ENCODE measurements around the gene SMIM43. TPM values are rescaled to one million over a fixed set of nuclear protein-coding genes. Genes with fewer than 3 reads are reported as not detected.

SMIM43 gene
- total and polyA plus RNA-seq, 9 of the 15 experiments (the other 6 are each of a cell fraction or from before 2014, with no cell fraction given) = not detected

DNA sequence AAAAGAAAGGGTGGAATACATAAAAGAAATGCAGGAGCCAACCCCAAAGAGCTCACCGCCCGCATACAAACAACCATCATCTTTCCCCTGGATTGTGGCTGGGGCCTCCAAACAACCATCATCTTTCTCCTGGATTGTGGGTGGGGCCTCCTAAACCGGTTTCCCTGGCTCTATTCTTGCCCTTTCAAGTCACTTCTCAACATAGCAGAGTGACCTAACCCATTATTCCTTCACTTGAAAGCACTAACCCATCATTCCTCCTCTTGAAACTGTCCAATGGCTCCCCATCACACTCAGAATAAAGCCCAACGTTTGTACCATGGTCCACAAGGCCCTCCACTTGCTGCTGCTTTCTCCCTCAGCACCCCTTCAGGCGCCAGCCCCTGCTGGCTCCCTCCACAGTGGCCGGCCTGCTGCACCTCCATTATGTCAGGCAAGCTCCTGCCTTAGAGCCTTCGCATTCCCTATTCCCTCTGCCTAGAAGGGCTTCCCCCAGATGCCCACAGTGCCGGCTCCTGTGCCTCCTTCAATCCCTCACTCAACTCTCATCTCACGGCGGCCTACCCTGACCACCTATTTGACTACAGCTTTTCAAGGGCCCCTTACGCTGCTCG is 24.1 kb downstream of the SMIM43 start (continued):
- TF ChIP-seq, protein P1, sequence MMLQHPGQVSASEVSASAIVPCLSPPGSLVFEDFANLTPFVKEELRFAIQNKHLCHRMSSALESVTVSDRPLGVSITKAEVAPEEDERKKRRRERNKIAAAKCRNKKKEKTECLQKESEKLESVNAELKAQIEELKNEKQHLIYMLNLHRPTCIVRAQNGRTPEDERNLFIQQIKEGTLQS (IDR thresholded peaks at IDR 0.05) = no peak
- TF ChIP-seq, protein P1 (CRISPR knock-in tag; conservative IDR thresholded peaks at IDR 0.05) = no peak
- no peak for TF ChIP-seq NR2F6 (CRISPR knock-in tag; IDR thresholded peaks at IDR 0.05)

GRCh38 chr4:121739575-121739974 is 25.4 kb downstream of the SMIM43 start:
- Histone ChIP-seq H3K9me1 (ENCODE audit: control insufficient read depth, insufficient read depth, low read length) (no peaks in the 10 kb centered on the region), H3K9ac (ENCODE audit: insufficient read depth in 1 of 2, low read depth in 2 of 2, low read length in 2 of 2) (no peak overlapping the region), H3K27me3 (ENCODE audit: control insufficient read depth in 2 of 2, insufficient read depth in 2 of 2, low read length in 2 of 2) (peaks cover 0 to 12% of the 10 kb centered on the region in 2 experiments; a peak in 4 of 5 replicates), H3K4me2 (ENCODE audit: insufficient read depth, low read length) (no peak overlapping the region), H3K9me3 (replicated peaks; ENCODE audit: control insufficient read depth, insufficient read depth, low read depth, low read length) (no peaks in the 10 kb centered on the region), H3K36me3 (ENCODE audit: control insufficient read depth, insufficient read depth, low read length) (no peaks in the 10 kb centered on the region), H4K20me1 (replicated peaks; ENCODE audit: control insufficient read depth, insufficient read depth, low read length) (no peaks in the 10 kb centered on the region), H3K4me3 (no peak overlapping the region), H3K79me2 (ENCODE audit: control insufficient read depth, insufficient read depth, low read length) (no peaks in the 10 kb centered on the region), H3K4me1 (replicated peaks in 1 of 2; ENCODE audit: control insufficient read depth in 2 of 2, insufficient read depth in 2 of 2, low read length in 2 of 2) (no peaks in the 10 kb centered on the region), H2AFZ (ENCODE audit: low read depth, low read length) (no peak overlapping the region), H3K27ac (ENCODE audit: extremely low read depth, low read depth, low read length) (no peak overlapping the region)
- no peak for DNase-seq (ENCODE audit: extremely low read depth in 1 of 4, low spot score in 3 of 4)
- in situ Hi-C loops (cut with MboI) = loop anchor here (5.0 to 10.0 kb wide), 2 partner anchors 255 to 367 kb away; no protein-coding TSS in a partner anchor
- BruUV-seq (replicated peaks) = no TSS peak
- FAIRE-seq = no peak
- ChIA-PET CTCF (ENCODE audit: low intra/inter-chr PET ratio) (no interaction called here), POLR2A (interaction anchor here (1.0 kb wide), 1 partner anchor 62 kb away, joined by 3 read pairs; the partner anchor contains the start of gene EXOSC9)
- intact Hi-C loops (cut with micrococcal nuclease) = loop anchor here (5.0 to 10.0 kb wide), 2 partner anchors 547 to 1585 kb away; no protein-coding TSS in a partner anchor
- WGBS (ENCODE audit: insufficient coverage, low coverage, missing lambda C conversion rate) = 3% methylated on average over 2 of the region's 2 CpGs
- ATAC-seq = no peak
- TF ChIP-seq, protein P2, sequence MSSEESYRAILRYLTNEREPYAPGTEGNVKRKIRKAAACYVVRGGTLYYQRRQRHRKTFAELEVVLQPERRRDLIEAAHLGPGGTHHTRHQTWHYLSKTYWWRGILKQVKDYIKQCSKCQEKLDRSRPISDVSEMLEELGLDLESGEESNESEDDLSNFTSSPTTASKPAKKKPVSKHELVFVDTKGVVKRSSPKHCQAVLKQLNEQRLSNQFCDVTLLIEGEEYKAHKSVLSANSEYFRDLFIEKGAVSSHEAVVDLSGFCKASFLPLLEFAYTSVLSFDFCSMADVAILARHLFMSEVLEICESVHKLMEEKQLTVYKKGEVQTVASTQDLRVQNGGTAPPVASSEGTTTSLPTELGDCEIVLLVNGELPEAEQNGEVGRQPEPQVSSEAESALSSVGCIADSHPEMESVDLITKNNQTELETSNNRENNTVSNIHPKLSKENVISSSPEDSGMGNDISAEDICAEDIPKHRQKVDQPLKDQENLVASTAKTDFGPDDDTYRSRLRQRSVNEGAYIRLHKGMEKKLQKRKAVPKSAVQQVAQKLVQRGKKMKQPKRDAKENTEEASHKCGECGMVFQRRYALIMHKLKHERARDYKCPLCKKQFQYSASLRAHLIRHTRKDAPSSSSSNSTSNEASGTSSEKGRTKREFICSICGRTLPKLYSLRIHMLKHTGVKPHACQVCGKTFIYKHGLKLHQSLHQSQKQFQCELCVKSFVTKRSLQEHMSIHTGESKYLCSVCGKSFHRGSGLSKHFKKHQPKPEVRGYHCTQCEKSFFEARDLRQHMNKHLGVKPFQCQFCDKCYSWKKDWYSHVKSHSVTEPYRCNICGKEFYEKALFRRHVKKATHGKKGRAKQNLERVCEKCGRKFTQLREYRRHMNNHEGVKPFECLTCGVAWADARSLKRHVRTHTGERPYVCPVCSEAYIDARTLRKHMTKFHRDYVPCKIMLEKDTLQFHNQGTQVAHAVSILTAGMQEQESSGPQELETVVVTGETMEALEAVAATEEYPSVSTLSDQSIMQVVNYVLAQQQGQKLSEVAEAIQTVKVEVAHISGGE (CRISPR knock-in tag; IDR thresholded peaks at IDR 0.05) = no peak
- TF ChIP-seq NCOA1 (IDR thresholded peaks at IDR 0.05; ENCODE audit: low read depth) (no peak), CTBP1 (IDR thresholded peaks at IDR 0.05; ENCODE audit: borderline replicate concordance) (no peak), IFI16 (CRISPR knock-in tag; IDR thresholded peaks at IDR 0.05) (no peak), NCOA2 (IDR thresholded peaks at IDR 0.05; ENCODE audit: partially characterized antibody in 2 of 2) (no peak), ZNF197 (CRISPR knock-in tag; IDR thresholded peaks at IDR 0.05; ENCODE audit: low read depth) (no peak)
- TF ChIP-seq, protein P3, sequence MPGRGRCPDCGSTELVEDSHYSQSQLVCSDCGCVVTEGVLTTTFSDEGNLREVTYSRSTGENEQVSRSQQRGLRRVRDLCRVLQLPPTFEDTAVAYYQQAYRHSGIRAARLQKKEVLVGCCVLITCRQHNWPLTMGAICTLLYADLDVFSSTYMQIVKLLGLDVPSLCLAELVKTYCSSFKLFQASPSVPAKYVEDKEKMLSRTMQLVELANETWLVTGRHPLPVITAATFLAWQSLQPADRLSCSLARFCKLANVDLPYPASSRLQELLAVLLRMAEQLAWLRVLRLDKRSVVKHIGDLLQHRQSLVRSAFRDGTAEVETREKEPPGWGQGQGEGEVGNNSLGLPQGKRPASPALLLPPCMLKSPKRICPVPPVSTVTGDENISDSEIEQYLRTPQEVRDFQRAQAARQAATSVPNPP (IDR thresholded peaks at IDR 0.05; ENCODE audit: borderline replicate concordance, insufficient read depth, insufficient read length) = no peak
- TF ChIP-seq, protein P4, sequence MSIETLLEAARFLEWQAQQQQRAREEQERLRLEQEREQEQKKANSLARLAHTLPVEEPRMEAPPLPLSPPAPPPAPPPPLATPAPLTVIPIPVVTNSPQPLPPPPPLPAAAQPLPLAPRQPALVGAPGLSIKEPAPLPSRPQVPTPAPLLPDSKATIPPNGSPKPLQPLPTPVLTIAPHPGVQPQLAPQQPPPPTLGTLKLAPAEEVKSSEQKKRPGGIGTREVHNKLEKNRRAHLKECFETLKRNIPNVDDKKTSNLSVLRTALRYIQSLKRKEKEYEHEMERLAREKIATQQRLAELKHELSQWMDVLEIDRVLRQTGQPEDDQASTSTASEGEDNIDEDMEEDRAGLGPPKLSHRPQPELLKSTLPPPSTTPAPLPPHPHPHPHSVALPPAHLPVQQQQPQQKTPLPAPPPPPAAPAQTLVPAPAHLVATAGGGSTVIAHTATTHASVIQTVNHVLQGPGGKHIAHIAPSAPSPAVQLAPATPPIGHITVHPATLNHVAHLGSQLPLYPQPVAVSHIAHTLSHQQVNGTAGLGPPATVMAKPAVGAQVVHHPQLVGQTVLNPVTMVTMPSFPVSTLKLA (conservative IDR thresholded peaks at IDR 0.05) = no peak
